HepG2 (cell line): ENCODE data around the gene PDE3A.

Experiments used
- ATF6 ChIP-seq: sonication (generic); formaldehyde crosslinking; conservative IDR thresholded peaks from 2 replicates; pipeline ENCODE4 v1.4.0; 2020; ENCODE audit warnings: missing genetic modification reagents
- CTCF ChIP-seq: sonication (generic); formaldehyde crosslinking; IDR thresholded peaks from 2 replicates; pipeline ENCODE4 v1.5.0; 2020; ENCODE audit warnings: mild to moderate bottlenecking, missing genetic modification reagents, moderate library complexity
- HDAC6 ChIP-seq: fragments of 200-600 bp; sonication (generic); IDR thresholded peaks from 2 replicates; pipeline ENCODE4 v1.7.0; 2017; ENCODE audit warnings: mild to moderate bottlenecking, antibody characterized with exemption, low read length, low read depth
- HIVEP1 ChIP-seq: sonication (generic); formaldehyde crosslinking; IDR thresholded peaks from 2 replicates; pipeline ENCODE4 v1.4.0; 2020; ENCODE audit warnings: mild to moderate bottlenecking, missing genetic modification reagents
- JUNB ChIP-seq: sonication (generic); formaldehyde crosslinking; IDR thresholded peaks from 2 replicates; pipeline ENCODE4 v1.8.0; 2022; ENCODE audit warnings: missing genetic modification reagents, mild to moderate bottlenecking, borderline replicate concordance
- PBX3 ChIP-seq: sonication (generic); formaldehyde crosslinking; IDR thresholded peaks from 2 replicates; pipeline ENCODE4 v1.8.1; 2023; ENCODE audit warnings: missing genetic modification reagents, inconsistent platforms, borderline replicate concordance
- POLR2A ChIP-seq, 2 experiments: IDR thresholded peaks; 2 replicates each; pipeline ENCODE4 v1.6.1; 2011; ENCODE audit warnings: low read depth in 2 of 2, low read length in 2 of 2, mild to moderate bottlenecking in 1 of 2, moderate library complexity in 1 of 2; ENCODE audit not compliant: insufficient read depth in 1 of 2
- ZBED4 ChIP-seq: sonication (generic); formaldehyde crosslinking; IDR thresholded peaks from 2 replicates; pipeline ENCODE4 v1.4.0; 2020; ENCODE audit warnings: missing genetic modification reagents, borderline replicate concordance
- ZNF629 ChIP-seq: sonication (generic); formaldehyde crosslinking; conservative IDR thresholded peaks from 2 replicates; pipeline ENCODE4 v1.5.0; 2020; ENCODE audit warnings: missing genetic modification reagents

- TF ChIP-seq HIVEP1 (CRISPR knock-in tag) (no peak), ZBED4 (no peak), PBX3 (no peak), CTCF (CRISPR knock-in tag) (no peak), POLR2A (IDR thresholded peaks at IDR 0.05; ENCODE audit: insufficient read depth in 1 of 2, low read depth in 2 of 2, low read length in 2 of 2) (no peak), JUNB (CRISPR knock-in tag) (no peak), HDAC6 (no peak), ZNF629 (CRISPR knock-in tag) (no peak), ATF6 (CRISPR knock-in tag) (no peak)
Measured at GRCh38 chr12:20578142-20578541, 209.8 kb downstream of the PDE3A start.
